Measurements from ENCODE around the gene RAX2.
"Not testable (repeated sequence)": the region's sequence is repeated elsewhere in the genome, so short reads cannot be mapped to it uniquely, and the experiment has no call there.

The RAX2 gene

GRCh38 chr19:3757705-3758104 lies 14.3 kb downstream of the RAX2 start:
- DNase-seq, result not testable (repeated sequence)

GRCh38 chr19:3753631-3754410 lies 18.2 kb downstream of the RAX2 start:
- no peak for DNase-seq

GRCh38 chr19:3752492-3752891 lies 19.5 kb downstream of the RAX2 start:
- DNase-seq, result no peak

- no peak for DNase-seq
Observed at GRCh38 chr19:3751236-3751635, 20.8 kb downstream of the RAX2 start.

GRCh38 chr19:3750211-3750610 lies 21.8 kb downstream of the RAX2 start:
- DNase-seq, result no peak

- no peak for DNase-seq
Observed at GRCh38 chr19:3748965-3749364, 23.1 kb downstream of the RAX2 start.

- no peak for DNase-seq
Observed at GRCh38 chr19:3746371-3747056, 25.5 kb downstream of the RAX2 start.

GRCh38 chr19:3745363-3746045 lies 26.5 kb downstream of the RAX2 start:
- no peak for DNase-seq

- no peak for DNase-seq
Observed at GRCh38 chr19:3743486-3743885, 28.5 kb downstream of the RAX2 start.

GRCh38 chr19:3740431-3740830 lies 31.6 kb downstream of the RAX2 start:
- DNase-seq, result no peak

GRCh38 chr19:3738477-3739220 lies 33.4 kb downstream of the RAX2 start:
- DNase-seq, result no peak

GRCh38 chr19:3737487-3738205 lies 34.4 kb downstream of the RAX2 start:
- DNase-seq, result no peak

- DNase-seq, result no peak
Observed at GRCh38 chr19:3736106-3736724, 35.8 kb downstream of the RAX2 start.

GRCh38 chr19:3734310-3734600 lies 37.8 kb downstream of the RAX2 start:
- no peak for DNase-seq

GRCh38 chr19:3733549-3734309 lies 38.3 kb downstream of the RAX2 start:
- no peak for DNase-seq

- DNase-seq, result no peak
Observed at GRCh38 chr19:3732108-3732507, 39.9 kb downstream of the RAX2 start.

GRCh38 chr19:3730457-3730958 lies 41.5 kb downstream of the RAX2 start:
- no peak for DNase-seq

- DNase-seq, result no peak
Observed at GRCh38 chr19:3725640-3726310, 46.3 kb downstream of the RAX2 start.

- DNase-seq, result no peak
Observed at GRCh38 chr19:3725121-3725520, 46.9 kb downstream of the RAX2 start.

GRCh38 chr19:3723883-3724282 lies 48.1 kb downstream of the RAX2 start:
- no peak for DNase-seq

- no peak for DNase-seq
Observed at GRCh38 chr19:3723110-3723488, 48.9 kb downstream of the RAX2 start.

All from NCI-H226 (cell line).